Body of pancreas (tissue), 4 donors: Measurements from ENCODE around the gene TTC13. TPM values are rescaled to one million over a fixed set of nuclear protein-coding genes. Genes with fewer than 3 reads are reported as not detected.
A peak's percentile ranks its signal among the peaks of the same experiment; 100 is the strongest.

ENCODE experiments used
- ATAC-seq: fragments of 150-250 bp; one replicate; pipeline ENCODE4 v1.9.1; 2016
- DNase-seq, 4 donors: peaks; one replicate each; pipeline ENCODE4 v3.0.0-alpha.2; 2019
- H3K27ac ChIP-seq, 4 donors: fragments of 200-600 bp; sonication (generic); 1 replicate in 3 of 4; 2 replicates in 1 of 4; pipeline versions ENCODE4 v1.5.1 to v1.6.1; 2016 to 2019; ENCODE audit warnings: mild to moderate bottlenecking in 1 of 4, mixed read lengths in 1 of 4, moderate library complexity in 1 of 4
- H3K27me3 ChIP-seq, 2 donors: fragments of 200-600 bp; sonication (generic); one replicate each; pipeline ENCODE4 v1.6.0; 2016; ENCODE audit warnings: mild to moderate bottlenecking in 1 of 2
- H3K36me3 ChIP-seq, 2 donors: fragments of 200-600 bp; sonication (generic); replicated peaks in 1 of 2; 2 replicates each; pipeline ENCODE4 v1.5.1; 2016; ENCODE audit warnings: low read depth in 2 of 2; ENCODE audit not compliant: insufficient read depth in 1 of 2
- H3K4me1 ChIP-seq: fragments of 200-600 bp; sonication (generic); one replicate; pipeline ENCODE4 v1.6.0; 2016
- H3K4me3 ChIP-seq, 2 donors: fragments of 200-600 bp; sonication (generic); 1 replicate in 1 of 2; 2 replicates in 1 of 2; pipeline ENCODE4 v1.5.1; 2016 to 2019
- H3K9me3 ChIP-seq, 3 donors: fragments of 200-600 bp; sonication (generic); 1 replicate in 2 of 3; 2 replicates in 1 of 3; pipeline ENCODE4 v1.5.1; 2016
- CTCF ChIP-seq, 7 experiments: fragments of 450-650 bp in 4 of 7; fragments of 200-600 bp in 3 of 7; sonication (generic) in 3 of 7; IDR thresholded peaks; one replicate each; pipeline ENCODE4 v1.5.1; 2016 to 2019; ENCODE audit warnings: antibody characterized with exemption in 7 of 7
- POLR2A ChIP-seq, 3 donors: fragments of 450-650 bp; IDR thresholded peaks; one replicate each; pipeline ENCODE4 v1.6.1; 2016; ENCODE audit warnings: antibody characterized with exemption in 3 of 3, mild to moderate bottlenecking in 2 of 3
- WGBS, 2 donors: methylation state at CpG; one replicate each; pipeline ENCODE4 v1.1.5; 2017; 5-methylcytosine and 5-hydroxymethylcytosine counted together
- intact Hi-C: fragments of 100-400 bp; cut with DNase I; formaldehyde crosslinking; loops from one replicate; pipeline ENCODE4 v1.15.1; 2023
- total RNA-seq, 2 donors: library from RNA; depleted of rRNA; stranded (reverse); fragments of >200 nt; gene quantifications; one replicate each; pipeline ENCODE4 v1.1.0, GENCODE V29; 2016

TTC13 gene
- total RNA-seq, 2 donors from 2014 or later: 18.2 to 24.4 TPM

- TF ChIP-seq CTCF (IDR thresholded peaks at IDR 0.05) (no peak), POLR2A (IDR thresholded peaks at IDR 0.05) (no peak)
- H3K27ac ChIP-seq: no peak overlapping the region
- DNase-seq: no peak
- no peak for ATAC-seq
- WGBS, 2 donors: 81 to 86% methylated on average over 5 of the region's 5 CpGs
- no peaks in the 10 kb centered on the region for H3K9me3 ChIP-seq
- H3K4me3 ChIP-seq: no peak overlapping the region
- intact Hi-C loops: no loop called here
- H3K36me3 ChIP-seq: no peaks in the 10 kb centered on the region
- peaks cover 21% of the 10 kb centered on the region for H3K4me1 ChIP-seq
- no peaks in the 10 kb centered on the region for H3K27me3 ChIP-seq
Measured at GRCh38 chr1:230970432-230970831, 8.2 kb downstream of the TTC13 start.

- WGBS, 2 donors: 73 to 74% methylated on average over 5 of the region's 5 CpGs
- H3K27me3 ChIP-seq: no peaks in the 10 kb centered on the region
- H3K9me3 ChIP-seq: no peaks in the 10 kb centered on the region
- H3K4me1 ChIP-seq: peaks cover 15% of the 10 kb centered on the region
- H3K36me3 ChIP-seq: no peaks in the 10 kb centered on the region
- H3K27ac ChIP-seq: no peak overlapping the region
- DNase-seq (no peak), ATAC-seq (no peak)
- H3K4me3 ChIP-seq: no peak overlapping the region
- intact Hi-C loops: no loop called here
- no peak for TF ChIP-seq POLR2A (IDR thresholded peaks at IDR 0.05)
- no peak for TF ChIP-seq CTCF (IDR thresholded peaks at IDR 0.05)
Measured at GRCh38 chr1:230966358-230966873, 12.2 kb downstream of the TTC13 start.

GRCh38 chr1:230965535-230965934, 13.1 kb downstream of the TTC13 start:
- intact Hi-C loops: no loop called here
- 78% methylated on average over 5 of the region's 5 CpGs for WGBS, 2 donors
- H3K27ac ChIP-seq: no peak overlapping the region
- no peaks in the 10 kb centered on the region for H3K36me3 ChIP-seq
- H3K4me3 ChIP-seq: no peak overlapping the region
- H3K27me3 ChIP-seq: no peaks in the 10 kb centered on the region
- ATAC-seq (no peak), DNase-seq (no peak)
- no peak for TF ChIP-seq CTCF (IDR thresholded peaks at IDR 0.05)
- no peak for TF ChIP-seq POLR2A (IDR thresholded peaks at IDR 0.05)
- no peaks in the 10 kb centered on the region for H3K9me3 ChIP-seq
- peaks cover 15% of the 10 kb centered on the region for H3K4me1 ChIP-seq

GRCh38 chr1:230964896-230965295, 13.8 kb downstream of the TTC13 start:
- TF ChIP-seq CTCF (IDR thresholded peaks at IDR 0.05) (no peak), POLR2A (IDR thresholded peaks at IDR 0.05) (no peak)
- no peaks in the 10 kb centered on the region for H3K9me3 ChIP-seq
- WGBS, 2 donors: 44 to 46% methylated on average over 2 of the region's 2 CpGs
- peaks cover 15% of the 10 kb centered on the region for H3K4me1 ChIP-seq
- no peak for DNase-seq
- ATAC-seq: no peak
- intact Hi-C loops: no loop called here
- H3K4me3 ChIP-seq: no peak overlapping the region
- H3K27ac ChIP-seq: no peak overlapping the region
- no peaks in the 10 kb centered on the region for H3K36me3 ChIP-seq
- no peaks in the 10 kb centered on the region for H3K27me3 ChIP-seq

GRCh38 chr1:230958370-230958769, 20.3 kb downstream of the TTC13 start:
- no peaks in the 10 kb centered on the region for H3K9me3 ChIP-seq
- 51 to 54% methylated on average over 4 of the region's 4 CpGs for WGBS, 2 donors
- no peaks in the 10 kb centered on the region for H3K27me3 ChIP-seq
- no peak overlapping the region for H3K27ac ChIP-seq
- peaks cover 8% of the 10 kb centered on the region for H3K4me1 ChIP-seq
- DNase-seq (peak in 1 of 4 donors; percentile 28), ATAC-seq (peak; percentile 50)
- intact Hi-C loops: no loop called here
- no peaks in the 10 kb centered on the region for H3K36me3 ChIP-seq
- TF ChIP-seq CTCF (IDR thresholded peaks at IDR 0.05) (no peak), POLR2A (IDR thresholded peaks at IDR 0.05) (no peak)
- no peak overlapping the region for H3K4me3 ChIP-seq
